HepG2 (cell line): ENCODE results near the gene CLASRP. TPM values are rescaled to one million over a fixed set of nuclear protein-coding genes. Genes with fewer than 3 reads are reported as not detected.

ENCODE experiments used
- ADNP ChIP-seq: sonication (generic); formaldehyde crosslinking; IDR thresholded peaks from 2 replicates; pipeline ENCODE4 v1.4.0; 2020; ENCODE audit warnings: missing genetic modification reagents
- ATF5 ChIP-seq: sonication (generic); formaldehyde crosslinking; IDR thresholded peaks from 2 replicates; pipeline ENCODE4 v1.4.0; 2020; ENCODE audit warnings: mild to moderate bottlenecking, low read depth, missing genetic modification reagents
- DMAP1 ChIP-seq: IDR thresholded peaks from 2 replicates; pipeline ENCODE4 v1.6.1; 2016
- IKZF4 ChIP-seq: sonication (generic); formaldehyde crosslinking; IDR thresholded peaks from 2 replicates; pipeline ENCODE4 v1.5.1; 2020; ENCODE audit warnings: borderline replicate concordance, mild to moderate bottlenecking, low read depth, missing genetic modification reagents; ENCODE audit errors: not compliant biosample characterization
- KLF11 ChIP-seq: IDR thresholded peaks from 2 replicates; pipeline ENCODE4 v1.6.1; 2016; ENCODE audit warnings: missing compliant biosample characterization
- MAF1 ChIP-seq: sonication (generic); formaldehyde crosslinking; IDR thresholded peaks from 2 replicates; pipeline ENCODE4 v1.5.0; 2020; ENCODE audit warnings: missing genetic modification reagents, borderline replicate concordance
- MBD4 ChIP-seq: IDR thresholded peaks from 2 replicates; pipeline ENCODE4 v1.6.1; 2012; ENCODE audit warnings: low read length, inconsistent platforms, borderline replicate concordance
- NCOA5 ChIP-seq: sonication (generic); formaldehyde crosslinking; IDR thresholded peaks from 2 replicates; pipeline ENCODE4 v1.4.0; 2020; ENCODE audit warnings: missing genetic modification reagents
- PAWR ChIP-seq: sonication (generic); formaldehyde crosslinking; IDR thresholded peaks from 2 replicates; pipeline ENCODE4 v1.4.0; 2020; ENCODE audit warnings: missing genetic modification reagents, mild to moderate bottlenecking, borderline replicate concordance
- PHF5A ChIP-seq: IDR thresholded peaks from one replicate; pipeline ENCODE4 v1.6.1; 2018; ENCODE audit warnings: low read depth, missing genetic modification reagents; ENCODE audit not compliant: unreplicated experiment
- RAD51 ChIP-seq: fragments of 450-650 bp; IDR thresholded peaks from 2 replicates; pipeline ENCODE4 v1.6.1; 2016; ENCODE audit warnings: borderline replicate concordance
- RARA ChIP-seq: IDR thresholded peaks from 2 replicates; pipeline ENCODE4 v1.6.1; 2016; ENCODE audit warnings: missing genetic modification reagents, missing compliant biosample characterization
- TP53 ChIP-seq: sonication (generic); formaldehyde crosslinking; conservative IDR thresholded peaks from 2 replicates; pipeline ENCODE4 v1.4.0; 2020; ENCODE audit warnings: missing genetic modification reagents
- ZBTB7A ChIP-seq: sonication (generic); formaldehyde crosslinking; IDR thresholded peaks from 2 replicates; pipeline ENCODE4 v1.8.0; 2022; ENCODE audit warnings: mild to moderate bottlenecking, missing genetic modification reagents
- ZEB1 ChIP-seq: IDR thresholded peaks from 2 replicates; pipeline ENCODE4 v1.6.1; 2012; ENCODE audit warnings: mild to moderate bottlenecking, low read depth, inconsistent platforms; ENCODE audit not compliant: insufficient replicate concordance
- ZFP90 ChIP-seq: sonication (generic); formaldehyde crosslinking; IDR thresholded peaks from 2 replicates; pipeline ENCODE4 v1.8.0; 2022; ENCODE audit warnings: missing genetic modification reagents, mild to moderate bottlenecking, inconsistent platforms, borderline replicate concordance
- ZNF138 ChIP-seq: sonication (generic); formaldehyde crosslinking; IDR thresholded peaks from 2 replicates; pipeline ENCODE4 v1.5.0; 2020; ENCODE audit warnings: mild to moderate bottlenecking, low read depth, missing genetic modification reagents
- ZNF318 ChIP-seq: sonication (generic); formaldehyde crosslinking; IDR thresholded peaks from 2 replicates; pipeline ENCODE4 v1.4.0; 2020; ENCODE audit warnings: mild to moderate bottlenecking, missing genetic modification reagents
- ZNF639 ChIP-seq: conservative IDR thresholded peaks from 2 replicates; pipeline ENCODE4 v1.6.1; 2018; ENCODE audit warnings: missing genetic modification reagents
- ZNF740 ChIP-seq: sonication (generic); formaldehyde crosslinking; IDR thresholded peaks from 2 replicates; pipeline ENCODE4 v1.4.0; 2020; ENCODE audit warnings: missing genetic modification reagents
- ZNF775 ChIP-seq: sonication (generic); formaldehyde crosslinking; IDR thresholded peaks from 2 replicates; pipeline ENCODE4 v1.4.0; 2020; ENCODE audit warnings: missing genetic modification reagents, mild to moderate bottlenecking, moderate library complexity, borderline replicate concordance
- polyA plus RNA-seq, 8 experiments: library from polyadenylated mRNA; depleted of rRNA in 3 of 8; stranded (reverse) in 7 of 8; unstranded in 1 of 8; fragments of >200 nt; fragmentation: Illumina TruSeq in 4 of 8; extraction: Trizol in 4 of 8; gene quantifications; 2 replicates each; pipeline versions ENCODE4 v1.2.1 to v1.2.3, GENCODE V29; 2011 to 2016; ENCODE audit warnings: low read depth in 4 of 8, missing spikeins in 1 of 8, mixed read lengths in 1 of 8; ENCODE audit not compliant: insufficient read depth in 1 of 8
- total RNA-seq, 5 experiments: library from RNA; depleted of rRNA; stranded (reverse); fragments of >200 nt; fragmentation: Illumina TruSeq; extraction: Trizol; gene quantifications; 2 replicates each; pipeline ENCODE4 v1.2.3, GENCODE V29; 2016; ENCODE audit warnings: low read depth in 1 of 5

Gene CLASRP
- total and polyA plus RNA-seq, 2 of the 13 experiments (the other 11 are each of a cell fraction or from before 2014, with no cell fraction given): 32.0 to 51.4 TPM

GRCh38 chr19:45097450-45097775 is 58.6 kb downstream of the CLASRP start (continued):
- no peak for TF ChIP-seq ZNF318 (CRISPR knock-in tag)
- TF ChIP-seq ZNF775 (CRISPR knock-in tag): no peak
- TF ChIP-seq ZNF138: no peak
- no peak for TF ChIP-seq ZFP90 (CRISPR knock-in tag)
- TF ChIP-seq ATF5 (CRISPR knock-in tag): no peak
- TF ChIP-seq IKZF4 (CRISPR knock-in tag): no peak
- no peak for TF ChIP-seq MAF1 (CRISPR knock-in tag)
- TF ChIP-seq RARA (CRISPR knock-in tag): 0 out of 2 replicates have a peak, but pooled peaks have one; percentile 35
- no peak for TF ChIP-seq ZNF639 (CRISPR knock-in tag)
- TF ChIP-seq DMAP1 (CRISPR knock-in tag): no peak
- no peak for TF ChIP-seq PAWR (CRISPR knock-in tag)
- no peak for TF ChIP-seq PHF5A (CRISPR knock-in tag)
- no peak for TF ChIP-seq TP53 (CRISPR knock-in tag)
- TF ChIP-seq RAD51: no peak
- TF ChIP-seq ZEB1: peak; percentile 13
- no peak for TF ChIP-seq ADNP (CRISPR knock-in tag)
- TF ChIP-seq ZBTB7A: peak; percentile 98
- no peak for TF ChIP-seq NCOA5 (CRISPR knock-in tag)
- TF ChIP-seq ZNF740: no peak
- no peak for TF ChIP-seq KLF11 (CRISPR knock-in tag)
- no peak for TF ChIP-seq MBD4
